Retinal pigment epithelial cell (primary cell): Measurements from ENCODE around the gene TOX4.
"Not testable (repeated sequence)": the region's sequence is repeated elsewhere in the genome, so short reads cannot be mapped to it uniquely, and the experiment has no call there.

Source experiments
- DNase-seq: peaks from one replicate; pipeline ENCODE4 v3.0.0-alpha.2; 2010; ENCODE audit warnings: low read depth
- H3K4me3 ChIP-seq: 2 replicates; pipeline ENCODE4 v1.5.1; 2011; ENCODE audit warnings: mild to moderate bottlenecking, low read length, control low read depth, moderate library complexity
- TF ChIP-seq, protein P1 (sequence below): conservative IDR thresholded peaks from 2 replicates; pipeline ENCODE4 v1.5.1; 2011; ENCODE audit warnings: low read depth, low read length, control low read depth, inconsistent platforms

Gene TOX4

DNA sequence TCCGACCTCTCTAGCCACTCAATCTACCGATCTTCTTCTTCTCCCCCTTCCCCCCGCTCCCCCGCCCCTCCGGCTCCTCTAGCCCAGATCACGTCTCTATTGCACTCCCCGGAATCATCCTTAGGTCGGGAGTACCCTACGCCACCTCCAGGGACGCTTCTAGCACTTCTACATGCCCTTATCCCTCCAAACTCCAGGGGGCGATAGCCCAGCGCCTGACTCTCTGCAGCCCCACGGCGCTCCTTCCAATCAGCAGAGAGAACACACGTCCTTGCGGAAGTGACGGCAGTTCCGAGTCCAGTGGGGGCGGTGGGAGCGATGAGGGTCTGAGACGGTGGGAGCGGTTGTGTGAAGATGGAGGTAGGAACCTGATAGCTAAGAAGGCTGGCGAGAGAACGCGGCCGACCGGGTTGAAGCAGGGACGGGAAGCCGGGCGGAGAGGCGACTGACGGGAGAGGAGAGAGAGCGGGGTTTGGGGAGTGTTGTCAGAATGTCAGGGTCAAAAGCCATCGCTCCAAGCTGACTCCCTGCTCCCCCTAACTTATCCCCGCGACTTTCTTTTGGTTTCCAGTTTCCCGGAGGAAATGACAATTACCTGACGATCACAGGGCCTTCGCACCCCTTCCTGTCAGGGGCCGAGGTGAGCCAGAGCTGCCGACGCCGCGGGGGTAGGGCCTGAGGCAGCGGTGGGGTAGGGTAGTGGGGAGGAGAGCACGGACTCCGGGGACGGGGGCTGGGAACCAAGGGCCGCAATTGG is at the start of gene TOX4, which contains the start of gene RAB2B:
TOX4 (plus strand) TSS at position 271 of the 757 bp plus-strand sequence; CDS start at position 355, 84 bp downstream.
RAB2B (minus strand) TSS at position 35 of the 757 bp plus-strand sequence. CDS start 87 bp downstream, outside the sequence.
- DNase-seq, result peak; percentile 96
- TF ChIP-seq, protein P1, sequence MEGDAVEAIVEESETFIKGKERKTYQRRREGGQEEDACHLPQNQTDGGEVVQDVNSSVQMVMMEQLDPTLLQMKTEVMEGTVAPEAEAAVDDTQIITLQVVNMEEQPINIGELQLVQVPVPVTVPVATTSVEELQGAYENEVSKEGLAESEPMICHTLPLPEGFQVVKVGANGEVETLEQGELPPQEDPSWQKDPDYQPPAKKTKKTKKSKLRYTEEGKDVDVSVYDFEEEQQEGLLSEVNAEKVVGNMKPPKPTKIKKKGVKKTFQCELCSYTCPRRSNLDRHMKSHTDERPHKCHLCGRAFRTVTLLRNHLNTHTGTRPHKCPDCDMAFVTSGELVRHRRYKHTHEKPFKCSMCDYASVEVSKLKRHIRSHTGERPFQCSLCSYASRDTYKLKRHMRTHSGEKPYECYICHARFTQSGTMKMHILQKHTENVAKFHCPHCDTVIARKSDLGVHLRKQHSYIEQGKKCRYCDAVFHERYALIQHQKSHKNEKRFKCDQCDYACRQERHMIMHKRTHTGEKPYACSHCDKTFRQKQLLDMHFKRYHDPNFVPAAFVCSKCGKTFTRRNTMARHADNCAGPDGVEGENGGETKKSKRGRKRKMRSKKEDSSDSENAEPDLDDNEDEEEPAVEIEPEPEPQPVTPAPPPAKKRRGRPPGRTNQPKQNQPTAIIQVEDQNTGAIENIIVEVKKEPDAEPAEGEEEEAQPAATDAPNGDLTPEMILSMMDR, result peak; percentile 99
- peak within 1 kb of the TSS; percentile 99 for H3K4me3 ChIP-seq

DNA sequence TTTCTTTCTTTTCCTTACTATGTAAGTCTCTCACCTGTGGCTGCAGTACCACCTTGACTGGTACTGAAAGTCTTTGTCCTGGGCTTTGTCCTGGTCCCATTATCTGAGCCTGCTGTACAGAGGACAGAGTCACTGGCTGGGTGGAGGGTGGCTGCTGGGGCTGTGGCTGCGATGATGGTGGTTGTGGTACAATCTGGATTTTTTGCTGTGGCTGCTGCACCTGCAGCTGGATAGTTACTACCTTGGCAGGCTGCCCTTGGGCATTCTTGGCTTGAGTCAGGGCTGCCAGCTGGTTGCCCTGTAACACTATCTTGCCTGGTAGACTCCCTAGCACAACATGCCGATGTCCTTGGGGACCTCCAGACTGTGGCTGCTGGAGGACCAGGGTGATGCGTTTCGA is 48.1 kb upstream of the TOX4 start:
- DNase-seq, result no peak
- TF ChIP-seq, protein P1, result no peak
- no peak overlapping the region for H3K4me3 ChIP-seq

DNA sequence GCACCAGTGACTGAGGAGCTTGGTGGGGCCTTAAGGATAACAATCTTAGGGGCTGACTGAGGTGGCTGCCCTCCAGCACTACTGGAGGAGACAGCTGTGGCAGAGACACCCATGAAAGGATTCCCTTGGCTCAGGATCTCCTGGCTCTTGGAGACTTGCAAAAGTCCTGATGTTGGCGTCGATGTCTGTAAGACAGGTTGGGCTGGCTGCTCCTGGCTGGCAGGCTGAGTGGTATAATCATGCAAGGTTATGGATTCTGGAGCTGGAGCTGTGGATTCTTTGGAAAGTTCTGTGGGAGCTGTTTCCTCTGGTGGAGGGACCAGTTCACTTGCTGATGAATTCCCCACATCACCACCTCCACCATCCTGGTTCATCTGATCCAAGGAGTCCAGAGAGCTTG is 45.9 kb upstream of the TOX4 start:
- H3K4me3 ChIP-seq, result no peak overlapping the region
- TF ChIP-seq, protein P1, result no peak
- no peak for DNase-seq

DNA sequence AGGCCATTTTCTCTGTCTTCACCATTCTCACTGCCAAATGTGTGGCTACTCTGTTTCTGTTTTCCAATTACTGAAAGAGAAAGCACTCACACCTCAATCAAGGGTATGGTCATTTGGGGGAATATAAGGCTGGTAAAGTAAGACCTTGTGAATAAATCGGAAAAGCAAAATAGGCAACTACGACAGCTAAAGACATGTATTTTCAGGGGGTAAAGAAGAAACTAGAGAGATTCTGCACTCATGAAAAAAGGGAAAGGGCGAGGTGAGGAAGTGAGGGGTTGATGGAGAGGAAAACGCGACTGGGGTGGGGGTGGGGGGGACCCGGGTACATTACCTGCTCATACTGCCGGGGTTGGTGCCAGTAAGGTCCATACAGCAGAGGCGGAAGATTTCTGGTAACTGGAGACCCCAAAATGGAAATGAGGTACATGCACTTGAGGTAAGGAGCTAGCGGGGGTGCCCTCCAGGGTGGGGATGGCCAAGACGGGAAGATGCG is 40.4 kb upstream of the TOX4 start:
- DNase-seq, result no peak
- TF ChIP-seq, protein P1, result no peak

DNA sequence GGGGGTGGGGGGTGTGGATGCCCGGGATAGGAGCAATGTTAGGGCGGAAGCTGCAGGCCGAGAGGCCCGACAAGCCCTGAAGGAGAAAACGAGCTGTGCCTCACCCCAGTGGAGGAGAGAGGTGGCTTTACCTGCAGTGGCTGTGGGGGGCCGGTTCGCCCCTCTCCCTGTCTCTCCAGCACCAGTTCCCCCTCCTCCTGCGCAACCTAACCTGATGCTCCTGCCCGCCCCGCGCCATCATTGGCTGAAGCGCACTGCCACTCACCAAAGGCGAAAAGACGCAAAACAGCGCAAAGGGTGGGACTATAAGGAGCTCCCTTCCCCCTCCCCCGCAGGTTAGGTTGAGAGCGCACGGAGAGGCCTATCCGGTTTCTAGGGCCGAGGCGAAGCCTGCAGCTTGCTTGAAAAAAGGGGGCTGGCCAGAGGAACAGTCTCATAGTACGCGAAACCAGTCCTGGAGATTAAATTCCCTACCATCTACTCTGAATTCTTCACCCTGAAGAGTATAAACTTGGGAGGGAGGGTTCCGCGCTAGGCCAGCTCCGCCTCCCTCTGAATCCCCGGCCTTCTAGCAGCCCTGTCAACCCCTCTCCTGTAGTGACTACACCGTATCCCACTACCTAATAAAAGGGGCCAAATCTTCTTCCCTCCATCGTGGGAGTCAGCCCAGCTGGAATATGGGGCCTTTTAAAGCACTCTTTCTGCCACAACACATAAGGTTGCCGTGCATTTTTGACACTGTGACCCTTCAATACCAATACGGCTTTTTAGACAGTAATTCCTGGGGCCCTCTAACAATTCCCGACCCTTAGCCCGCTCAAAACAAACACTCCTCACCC is 39.7 kb upstream of the TOX4 start:
- DNase-seq, result peak; percentile 96
- TF ChIP-seq, protein P1, result no peak
- peak overlapping the region; percentile 93 for H3K4me3 ChIP-seq

More for the DNA sequence above, 40.4 kb upstream of the TOX4 start:
- H3K4me3 ChIP-seq, result peak overlapping the region; percentile 93

DNA sequence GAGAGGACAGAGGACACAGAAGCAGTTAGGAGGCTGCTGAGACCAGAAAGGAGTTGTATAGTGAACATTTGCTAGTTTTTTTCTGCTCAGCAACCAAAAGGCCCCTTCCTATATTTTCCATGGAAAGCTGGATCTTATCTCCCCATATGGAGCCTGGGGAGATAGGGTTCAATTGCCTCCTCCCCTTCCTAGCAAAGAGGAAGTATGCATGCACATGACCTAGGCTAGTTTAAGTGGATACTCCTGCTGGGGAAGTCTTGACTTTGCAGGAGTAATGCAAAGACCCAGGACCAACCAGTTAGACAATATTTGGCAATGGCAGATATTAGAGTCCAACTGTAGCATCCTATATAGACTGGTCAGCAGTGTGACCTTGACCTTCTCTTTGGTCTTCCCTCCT is 36.1 kb upstream of the TOX4 start:
- TF ChIP-seq, protein P1, result no peak
- DNase-seq, result no peak
- no peak overlapping the region for H3K4me3 ChIP-seq

DNA sequence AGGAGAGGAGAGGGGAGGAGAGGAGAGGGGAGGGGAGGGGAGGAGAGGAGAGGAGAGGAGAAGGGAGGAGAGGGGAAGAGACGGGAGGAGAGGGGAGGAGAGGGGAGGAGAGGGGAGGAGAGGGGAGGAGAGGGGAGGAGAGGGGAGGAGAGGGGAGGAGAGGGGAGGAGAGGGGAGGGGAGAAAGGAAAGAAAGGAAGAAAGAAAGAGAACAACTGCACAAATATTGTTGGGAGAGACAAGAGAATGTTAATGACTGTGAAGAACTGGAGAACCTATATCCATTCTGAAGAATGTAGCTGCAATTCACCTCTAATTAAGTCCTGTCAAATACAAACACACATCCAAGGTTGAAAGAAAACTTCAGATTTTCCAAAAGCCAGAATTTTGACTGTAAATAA is 34.3 kb upstream of the TOX4 start:
- H3K4me3 ChIP-seq, DNase-seq: not testable (repeated sequence)
